IMR-90 (cell line): ENCODE results near the gene ALOX15. TPM values are rescaled to one million over a fixed set of nuclear protein-coding genes. Genes with fewer than 3 reads are reported as not detected.

Source experiments
- ATAC-seq: fragments of 200-7000 bp; cut with Tn5 transposase; 2 replicates; pipeline ENCODE4 v1.9.1; 2020; ENCODE audit warnings: low read depth, mild to moderate bottlenecking, moderate library complexity
- BruUV-seq: library from RNA; stranded (reverse); fragments of 400-500 nt; replicated peaks from 2 replicates; lab custom pipeline; 2021; lab: Mats Ljungman, UMichigan
- CTCF ChIA-PET: fragments of 300-600 bp; formaldehyde crosslinking; extraction: SDS; loops from one replicate; lab custom pipeline; 2021; ENCODE audit warnings: antibody characterized with exemption; lab: Yijun Ruan, JAX
- POLR2A ChIA-PET: fragments of 300-600 bp; sonication (Branson Sonifier 250); formaldehyde crosslinking; loops from one replicate; lab custom pipeline; 2022; ENCODE audit warnings: antibody characterized with exemption; ENCODE audit not compliant: unreplicated experiment; lab: Charles Lee
- DNase-seq: peaks from one replicate; pipeline ENCODE4 v3.0.0; 2013
- H2AFZ ChIP-seq: replicated peaks from 2 replicates; pipeline ENCODE3; 2013; ENCODE audit warnings: low read length, mild to moderate bottlenecking; ENCODE audit not compliant: poor library complexity
- H2AK5ac ChIP-seq: 2 replicates; pipeline ENCODE4 v1.6.1; 2013; ENCODE audit warnings: low read depth, low read length, inconsistent platforms
- H2AK9ac ChIP-seq: replicated peaks from 2 replicates; pipeline ENCODE3; 2013; ENCODE audit warnings: mild to moderate bottlenecking, low read depth, low read length, moderate library complexity; ENCODE audit not compliant: poor library complexity
- H2BK120ac ChIP-seq: 2 replicates; pipeline ENCODE4 v1.6.1; 2013; ENCODE audit warnings: low read depth, low read length, inconsistent platforms
- H2BK15ac ChIP-seq: 3 replicates; pipeline ENCODE4 v1.6.1; 2013; ENCODE audit warnings: low read depth, low read length, inconsistent platforms
- H2BK20ac ChIP-seq: 2 replicates; pipeline ENCODE4 v1.6.1; 2013; ENCODE audit warnings: low read depth, mild to moderate bottlenecking, inconsistent platforms, low read length, moderate library complexity
- H2BK5ac ChIP-seq: 2 replicates; pipeline ENCODE4 v1.6.1; 2013; ENCODE audit warnings: mild to moderate bottlenecking, low read depth, low read length, inconsistent platforms; ENCODE audit not compliant: poor library complexity, severe bottlenecking
- H3K14ac ChIP-seq: replicated peaks from 2 replicates; pipeline ENCODE4 v1.6.1; 2013; ENCODE audit warnings: low read depth, low read length, inconsistent platforms
- H3K18ac ChIP-seq: 2 replicates; pipeline ENCODE4 v1.6.1; 2013; ENCODE audit warnings: low read depth, low read length, control low read depth
- H3K23ac ChIP-seq: 2 replicates; pipeline ENCODE4 v1.6.1; 2013; ENCODE audit warnings: low read depth, low read length, inconsistent platforms
- H3K27ac ChIP-seq: 2 replicates; pipeline ENCODE4 v1.5.1; 2013; ENCODE audit warnings: mild to moderate bottlenecking, control low read depth, low read length; ENCODE audit not compliant: insufficient read depth
- H3K27me3 ChIP-seq: 2 replicates; pipeline ENCODE4 v1.6.1; 2013; ENCODE audit warnings: low read length; ENCODE audit not compliant: control insufficient read depth, insufficient read depth
- H3K36me3 ChIP-seq: 2 replicates; pipeline ENCODE4 v1.6.1; 2013; ENCODE audit warnings: low read length, mixed read lengths; ENCODE audit not compliant: control insufficient read depth, insufficient read depth
- H3K4ac ChIP-seq: 2 replicates; pipeline ENCODE4 v1.6.1; 2013; ENCODE audit warnings: low read depth, low read length, inconsistent platforms
- H3K4me1 ChIP-seq: 2 replicates; pipeline ENCODE4 v1.6.1; 2013; ENCODE audit warnings: low read length, mixed read lengths; ENCODE audit not compliant: control insufficient read depth, insufficient read depth
- H3K4me2 ChIP-seq: 2 replicates; pipeline ENCODE4 v1.6.1; 2013; ENCODE audit warnings: low read depth, mild to moderate bottlenecking, control low read depth, low read length, moderate library complexity
- H3K4me3 ChIP-seq: 2 replicates; pipeline ENCODE4 v1.5.1; 2013; ENCODE audit warnings: low read depth, mild to moderate bottlenecking, control low read depth, low read length, moderate library complexity; ENCODE audit not compliant: insufficient read depth
- H3K56ac ChIP-seq: 2 replicates; pipeline ENCODE4 v1.6.1; 2013; ENCODE audit warnings: low read length, inconsistent platforms; ENCODE audit not compliant: insufficient read depth; ENCODE audit errors: extremely low read depth
- H3K79me1 ChIP-seq, 2 experiments: 2 replicates each; pipeline ENCODE4 v1.6.1; 2013; ENCODE audit warnings: low read length in 2 of 2, inconsistent platforms in 1 of 2, low read depth in 1 of 2
- H3K9ac ChIP-seq: 2 replicates; pipeline ENCODE4 v1.6.1; 2013; ENCODE audit warnings: low read depth, low read length, control low read depth
- H3K9me1 ChIP-seq: 2 replicates; pipeline ENCODE4 v1.6.1; 2013; ENCODE audit warnings: low read length, inconsistent platforms; ENCODE audit not compliant: insufficient read depth
- H3K9me3 ChIP-seq: 2 replicates; pipeline ENCODE4 v1.6.1; 2013; ENCODE audit warnings: low read length; ENCODE audit not compliant: control insufficient read depth, insufficient read depth
- H4K20me1 ChIP-seq: 2 replicates; pipeline ENCODE4 v1.6.1; 2013; ENCODE audit warnings: low read length, inconsistent platforms; ENCODE audit not compliant: insufficient read depth
- H4K5ac ChIP-seq: 2 replicates; pipeline ENCODE4 v1.6.1; 2013; ENCODE audit warnings: mild to moderate bottlenecking, low read depth, low read length, control low read depth
- H4K8ac ChIP-seq, 2 experiments: 2 replicates each; pipeline ENCODE4 v1.6.1; 2013; ENCODE audit warnings: low read depth in 2 of 2, low read length in 2 of 2, control low read depth in 1 of 2, inconsistent platforms in 1 of 2
- H4K91ac ChIP-seq: 2 replicates; pipeline ENCODE4 v1.6.1; 2013; ENCODE audit warnings: low read depth, low read length, inconsistent platforms; ENCODE audit not compliant: insufficient read depth
- CTCF ChIP-seq: conservative IDR thresholded peaks from 2 replicates; pipeline ENCODE4 v1.5.1; 2012; ENCODE audit warnings: mild to moderate bottlenecking, low read depth, low read length, improper control_type of control experiment
- ELK1 ChIP-seq: fragments of 150-350 bp; IDR thresholded peaks from 2 replicates; pipeline ENCODE4 v1.6.1; 2016; ENCODE audit warnings: low read depth, mild to moderate bottlenecking, low read length, moderate library complexity, borderline replicate concordance
- POLR2A ChIP-seq: IDR thresholded peaks from 2 replicates; pipeline ENCODE4 v1.6.1; 2012; ENCODE audit warnings: mild to moderate bottlenecking, low read depth, low read length
- RAD21 ChIP-seq: IDR thresholded peaks from 2 replicates; pipeline ENCODE4 v1.6.1; 2012; ENCODE audit warnings: low read length, improper control_type of control experiment
- WGBS, 2 experiments: methylation state at CpG; one replicate each; pipeline versions ENCODE4 v1.1.5 to v1.1.7; 2013; ENCODE audit warnings: missing lambda C conversion rate in 2 of 2; ENCODE audit not compliant: insufficient read length in 1 of 2; ENCODE audit errors: extremely low coverage in 2 of 2; 5-methylcytosine and 5-hydroxymethylcytosine counted together
- dilution Hi-C: fragments of 300-500 bp; cut with HindIII; formaldehyde crosslinking; loops from one replicate; pipeline ENCODE4 v1.14.3; 2018; ENCODE audit warnings: low sequenced_read_pairs; ENCODE audit not compliant: unreplicated experiment
- in situ Hi-C: fragments of 300-500 bp; cut with MboI; formaldehyde crosslinking; loops from 3 replicates; pipeline ENCODE4 v1.14.3; 2019; ENCODE audit warnings: low sequenced_read_pairs, inconsistent platforms, mixed read lengths
- intact Hi-C: fragments of 100-400 bp; cut with micrococcal nuclease; formaldehyde crosslinking; loops from 2 replicates; pipeline ENCODE4 v1.10.0; 2022
- polyA plus RNA-seq, 3 experiments: library from polyadenylated mRNA; depleted of rRNA; stranded (reverse); fragments of >200 nt; gene quantifications; 2 replicates each; pipeline ENCODE4 v1.2.3, GENCODE V29; 2012; ENCODE audit warnings: low replicate concordance in 1 of 3
- total RNA-seq: library from RNA; depleted of rRNA; stranded (reverse); fragments of >200 nt; gene quantifications from 2 replicates; pipeline ENCODE4 v1.2.3, GENCODE V29; 2012

ALOX15 gene
- total and polyA plus RNA-seq, 2 of the 4 experiments (the other 2 are of a cell fraction): not detected

GRCh38 chr17:4585638-4585994 lies 55.9 kb downstream of the ALOX15 start:
- Histone ChIP-seq H2BK120ac (no peak overlapping the region), H3K36me3 (no peaks in the 10 kb centered on the region), H3K18ac (no peak overlapping the region), H3K4me1 (no peaks in the 10 kb centered on the region; the same call in 1 of the 2 replicates), H3K79me1 (no peaks in the 10 kb centered on the region), H3K9me3 (no peaks in the 10 kb centered on the region), H2AK9ac (no peak overlapping the region), H3K9me1 (no peaks in the 10 kb centered on the region), H3K27ac (no peak overlapping the region), H2AFZ (no peak overlapping the region), H4K20me1 (no peaks in the 10 kb centered on the region), H4K91ac (no peak overlapping the region), H3K4ac (no peak overlapping the region), H2AK5ac (no peak overlapping the region), H2BK5ac (no peak overlapping the region), H3K23ac (no peak overlapping the region), H3K27me3 (peaks cover 84% of the 10 kb centered on the region), H3K4me2 (no peak overlapping the region), H4K8ac (no peak overlapping the region), H2BK15ac (no peak overlapping the region), H4K5ac (no peak overlapping the region), H3K14ac (no peak overlapping the region), H3K56ac (no peak overlapping the region), H2BK20ac (no peak overlapping the region), H3K9ac (no peak overlapping the region), H3K4me3 (no peak overlapping the region)
- DNase-seq (no peak), ATAC-seq (no peak)
- TF ChIP-seq RAD21 (no peak), POLR2A (no peak), ELK1 (no peak), CTCF (no peak)
- ChIA-PET CTCF (no interaction called here), POLR2A (no interaction called here)
- BruUV-seq: no TSS peak
- intact Hi-C loops: no loop called here
- in situ Hi-C loops: no loop called here
- 100% methylated on average over 1 of the region's 7 CpGs; no CpG with 5 or more reads in 1 of the 2 experiments for WGBS, 2 experiments
- dilution Hi-C loops: no loop called here
